Measurements from ENCODE around the gene TNFSF9.
A peak's percentile ranks its signal among the peaks of the same experiment; 100 is the strongest.

The TNFSF9 gene

GRCh38 chr19:6530386-6531162 is at the start of gene TNFSF9:
TSS of gene TNFSF9 (plus strand) at chr19:6531026. CDS start at chr19:6531037, 11 bp downstream.
- peak; percentile 71 to 72 for DNase-seq (ENCODE audit: low read depth in 2 of 2)

- DNase-seq (ENCODE audit: low read depth in 2 of 2), result peak in 1 of 2 donors; percentile 42
These were observed 49.1 kb upstream of the TNFSF9 start, which contains the start of gene DENND1C for GRCh38 chr19:6481541-6482342. TSS of gene DENND1C (minus strand) at chr19:6481787. CDS start at chr19:6481695, 92 bp downstream.

- DNase-seq (ENCODE audit: low read depth in 2 of 2), result no peak
These were observed 48.5 kb upstream of the TNFSF9 start for GRCh38 chr19:6482343-6482686.

GRCh38 chr19:6483235-6483634 is 47.6 kb upstream of the TNFSF9 start:
- no peak for DNase-seq (ENCODE audit: low read depth in 2 of 2)

- DNase-seq (ENCODE audit: low read depth in 2 of 2), result no peak
These were observed 46.6 kb upstream of the TNFSF9 start for GRCh38 chr19:6484230-6484629.

- no peak for DNase-seq (ENCODE audit: low read depth in 2 of 2)
These were observed 46.0 kb upstream of the TNFSF9 start for GRCh38 chr19:6484831-6485230.

- no peak for DNase-seq (ENCODE audit: low read depth in 2 of 2)
These were observed 41.4 kb upstream of the TNFSF9 start for GRCh38 chr19:6489278-6490061.

GRCh38 chr19:6490134-6490533 is 40.7 kb upstream of the TNFSF9 start:
- no peak for DNase-seq (ENCODE audit: low read depth in 2 of 2)

GRCh38 chr19:6491802-6492592 is 38.8 kb upstream of the TNFSF9 start:
- DNase-seq (ENCODE audit: low read depth in 2 of 2), result no peak

GRCh38 chr19:6494438-6495036 is 36.3 kb upstream of the TNFSF9 start:
- DNase-seq (ENCODE audit: low read depth in 2 of 2), result no peak

GRCh38 chr19:6495947-6496346 is 34.9 kb upstream of the TNFSF9 start:
- no peak for DNase-seq (ENCODE audit: low read depth in 2 of 2)

- no peak for DNase-seq (ENCODE audit: low read depth in 2 of 2)
These were observed 32.4 kb upstream of the TNFSF9 start for GRCh38 chr19:6498294-6499036.

- DNase-seq (ENCODE audit: low read depth in 2 of 2), result no peak
These were observed 31.6 kb upstream of the TNFSF9 start for GRCh38 chr19:6499052-6499790.

- no peak for DNase-seq (ENCODE audit: low read depth in 2 of 2)
These were observed 29.7 kb upstream of the TNFSF9 start for GRCh38 chr19:6500837-6501739.

- DNase-seq (ENCODE audit: low read depth in 2 of 2), result no peak
These were observed 28.8 kb upstream of the TNFSF9 start, which contains the start of gene TUBB4A for GRCh38 chr19:6501740-6502648. TSS of gene TUBB4A (minus strand) at chr19:6502309. CDS start at chr19:6502212, 97 bp downstream.

- DNase-seq (ENCODE audit: low read depth in 2 of 2), result no peak
These were observed 27.2 kb upstream of the TNFSF9 start for GRCh38 chr19:6503407-6504201.
